ENCODE data around the gene SERPINE1. TPM values are rescaled to one million over a fixed set of nuclear protein-coding genes. Genes with fewer than 3 reads are reported as not detected.
A peak's percentile ranks its signal among the peaks of the same experiment; 100 is the strongest.

The SERPINE1 gene
- total and polyA plus RNA-seq, 2 of the 8 experiments (the other 6 are each of a cell fraction or from before 2014, with no cell fraction given): 3.7 to 5.6 TPM

GRCh38 chr7:101169110-101169837, 42.4 kb downstream of the SERPINE1 start:
- FAIRE-seq: no peak
- H3K14ac ChIP-seq (ENCODE audit: insufficient read length): no peak overlapping the region
- H2AFZ ChIP-seq (ENCODE audit: low read length): peak overlapping the region; percentile 36; the same call in 1 of the 2 replicates
- peaks cover 55 to 93% (median 82%) of the 10 kb centered on the region in 4 experiments for H3K27me3 ChIP-seq (replicated peaks in 1 of 4; ENCODE audit: control insufficient read depth in 3 of 4, extremely low read depth in 1 of 4, insufficient read depth in 3 of 4, low read length in 3 of 4)
- no peak overlapping the region for H3K56ac ChIP-seq (replicated peaks; ENCODE audit: insufficient read length, low read depth, low read length)
- ChIA-PET CTCF (ENCODE audit: partially characterized antibody) (interaction anchor here (0.7 to 5.7 kb wide), 15 partner anchors 8 to 31 kb away, joined by 3 to 46 read pairs (median 6); partner anchors contain the start of gene NAT16), POLR2A (ENCODE audit: partially characterized antibody) (interaction anchor here (0.9 to 2.6 kb wide), 4 partner anchors 11 to 70 kb away, joined by 3 to 20 read pairs (median 4); no protein-coding TSS in a partner anchor)
- H2BK12ac ChIP-seq (ENCODE audit: low read depth, low read length): peak overlapping the region; percentile 99
- peak overlapping the region; percentile 41; the same call in 1 of the 2 replicates for H2BK5ac ChIP-seq (ENCODE audit: low read depth, low read length)
- H4K20me1 ChIP-seq (replicated peaks in 1 of 2; ENCODE audit: control insufficient read depth in 1 of 2, insufficient read depth in 2 of 2, low read length in 2 of 2): peaks cover 7 to 16% of the 10 kb centered on the region in 2 experiments
- H3K27ac ChIP-seq (ENCODE audit: low read depth, low read length): no peak overlapping the region
- H2BK120ac ChIP-seq (replicated peaks; ENCODE audit: low read depth, low read length): no peak overlapping the region
- H4K5ac ChIP-seq (ENCODE audit: insufficient read length, low read depth, low read length): no peak overlapping the region
- peak overlapping the region; percentile 44 to 90 for H3K4me2 ChIP-seq (ENCODE audit: insufficient read depth in 1 of 2, low read depth in 2 of 2, low read length in 2 of 2)
- no peaks in the 10 kb centered on the region for H3K36me3 ChIP-seq (ENCODE audit: control insufficient read depth in 2 of 4, insufficient read depth in 4 of 4, low read length in 3 of 4)
- peak overlapping the region; percentile 46; the same call in 1 of the 2 replicates for H2BK15ac ChIP-seq (ENCODE audit: low read length)
- no peaks in the 10 kb centered on the region for H3K9me3 ChIP-seq (ENCODE audit: insufficient read depth in 2 of 2, low read depth in 1 of 2, low read length in 1 of 2)
- WGBS, 2 experiments (ENCODE audit: extremely low coverage in 1 of 2, insufficient coverage in 1 of 2, insufficient read length in 1 of 2, insufficient replicate concordance in 2 of 2, low coverage in 1 of 2, low lambda C conversion rate in 2 of 2, missing lambda C conversion rate in 1 of 2): 0% methylated on average over 14 of the region's 18 CpGs; no CpG with 5 or more reads in 1 of the 2 experiments
- no peak overlapping the region for H4K91ac ChIP-seq (replicated peaks; ENCODE audit: insufficient read length, low read length)
- H3K9ac ChIP-seq (replicated peaks in 1 of 4; ENCODE audit: extremely low read depth in 1 of 4, low read depth in 3 of 4, low read length in 3 of 4): no peak overlapping the region
- no peaks in the 10 kb centered on the region for H3K79me1 ChIP-seq (ENCODE audit: low read depth, low read length)
- 0 out of 2 replicates have a peak overlapping the region, but pooled peaks have one; percentile 79 for H2AK5ac ChIP-seq (ENCODE audit: low read depth, low read length)
- TF ChIP-seq NANOG (IDR thresholded peaks at IDR 0.05; ENCODE audit: insufficient read depth, low read depth, low read length, poor library complexity, severe bottlenecking): no peak
- peak; percentile 45 for TF ChIP-seq ASH2L (IDR thresholded peaks at IDR 0.05; ENCODE audit: low read length)
- H4K8ac ChIP-seq (ENCODE audit: extremely low read depth, insufficient read depth, low read length): no peak overlapping the region
- H3K23me2 ChIP-seq (ENCODE audit: low read depth, low read length): peaks cover 39% of the 10 kb centered on the region
- H3K18ac ChIP-seq (ENCODE audit: extremely low read depth, low read length): peak overlapping the region; percentile 49
- no peak overlapping the region for H3K23ac ChIP-seq (ENCODE audit: insufficient read length)
- peak overlapping the region; percentile 44; the same call in 1 of the 2 replicates for H2BK20ac ChIP-seq (ENCODE audit: low read length)
- H3K4me1 ChIP-seq (replicated peaks in 1 of 4; ENCODE audit: control insufficient read depth in 3 of 4, insufficient read depth in 4 of 4, low read length in 3 of 4): peaks cover 11 to 82% (median 54%) of the 10 kb centered on the region in 4 experiments
- H3K79me2 ChIP-seq (ENCODE audit: control insufficient read depth in 1 of 2, insufficient read depth in 2 of 2, low read length in 2 of 2): no peaks in the 10 kb centered on the region
- no peak overlapping the region for H3K4ac ChIP-seq (replicated peaks; ENCODE audit: insufficient read length, low read depth, low read length)
- DNase-seq (ENCODE audit: low read depth in 1 of 2, low spot score in 2 of 2): peak in 1 of 2 experiments; percentile 53
- H3K4me3 ChIP-seq (ENCODE audit: extremely low read depth in 1 of 4, insufficient read depth in 2 of 4, low read depth in 3 of 4, low read length in 4 of 4): peak overlapping the region in 3 of 4 experiments; percentile 30 to 63 (median 44); a peak in 6 of 8 replicates

Data from H1 (cell line).